ENCODE measurements around the gene SULT1B1.

- TF ChIP-seq, protein P1, sequence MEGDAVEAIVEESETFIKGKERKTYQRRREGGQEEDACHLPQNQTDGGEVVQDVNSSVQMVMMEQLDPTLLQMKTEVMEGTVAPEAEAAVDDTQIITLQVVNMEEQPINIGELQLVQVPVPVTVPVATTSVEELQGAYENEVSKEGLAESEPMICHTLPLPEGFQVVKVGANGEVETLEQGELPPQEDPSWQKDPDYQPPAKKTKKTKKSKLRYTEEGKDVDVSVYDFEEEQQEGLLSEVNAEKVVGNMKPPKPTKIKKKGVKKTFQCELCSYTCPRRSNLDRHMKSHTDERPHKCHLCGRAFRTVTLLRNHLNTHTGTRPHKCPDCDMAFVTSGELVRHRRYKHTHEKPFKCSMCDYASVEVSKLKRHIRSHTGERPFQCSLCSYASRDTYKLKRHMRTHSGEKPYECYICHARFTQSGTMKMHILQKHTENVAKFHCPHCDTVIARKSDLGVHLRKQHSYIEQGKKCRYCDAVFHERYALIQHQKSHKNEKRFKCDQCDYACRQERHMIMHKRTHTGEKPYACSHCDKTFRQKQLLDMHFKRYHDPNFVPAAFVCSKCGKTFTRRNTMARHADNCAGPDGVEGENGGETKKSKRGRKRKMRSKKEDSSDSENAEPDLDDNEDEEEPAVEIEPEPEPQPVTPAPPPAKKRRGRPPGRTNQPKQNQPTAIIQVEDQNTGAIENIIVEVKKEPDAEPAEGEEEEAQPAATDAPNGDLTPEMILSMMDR (IDR thresholded peaks at IDR 0.05; ENCODE audit: low read length), result no peak
- TF ChIP-seq EZH2 (optimal IDR thresholded peaks at IDR 0.05; ENCODE audit: low read depth, low read length), result no peak
Measured at GRCh38 chr4:69718396-69719271, 41.8 kb downstream of the SULT1B1 start.
